Naive B cell (primary cell): ENCODE results near the gene HMCES. TPM values are rescaled to one million over a fixed set of nuclear protein-coding genes. Genes with fewer than 3 reads are reported as not detected.
"Not testable (repeated sequence)": the region's sequence is repeated elsewhere in the genome, so short reads cannot be mapped to it uniquely, and the experiment has no call there.

Source experiments
- ATAC-seq, 2 donors: fragments of 150-1000 bp; cut with Tn5 transposase; 2 replicates each; pipeline ENCODE4 v1.10.0; 2021; ENCODE audit warnings: low read depth in 2 of 2, mild to moderate bottlenecking in 2 of 2, moderate library complexity in 2 of 2
- DNase-seq: peaks from one replicate; pipeline ENCODE4 v3.0.0; 2022
- H3K27ac Mint-ChIP-seq, 6 donors: one replicate each; pipeline ENCODE4 v1.8.0; 2020 to 2022; ENCODE audit warnings: mild to moderate bottlenecking in 6 of 6, mixed read lengths in 6 of 6, moderate library complexity in 5 of 6, inconsistent platforms in 2 of 6
- H3K27me3 Mint-ChIP-seq, 3 donors: one replicate each; pipeline ENCODE4 v1.8.0; 2021 to 2022; ENCODE audit warnings: mixed read lengths in 3 of 3, mild to moderate bottlenecking in 1 of 3
- H3K36me3 Mint-ChIP-seq, 2 donors: one replicate each; pipeline ENCODE4 v1.8.0; 2020 to 2022; ENCODE audit warnings: mixed read lengths in 2 of 2, inconsistent platforms in 1 of 2, mild to moderate bottlenecking in 1 of 2
- H3K4me1 Mint-ChIP-seq, 3 donors: one replicate each; pipeline ENCODE4 v1.8.0; 2020 to 2022; ENCODE audit warnings: mixed read lengths in 3 of 3, inconsistent platforms in 1 of 3, mild to moderate bottlenecking in 1 of 3, moderate library complexity in 1 of 3
- H3K4me3 Mint-ChIP-seq, 8 donors: one replicate each; pipeline ENCODE4 v1.8.0; 2020 to 2022; ENCODE audit warnings: mild to moderate bottlenecking in 8 of 8, mixed read lengths in 8 of 8, moderate library complexity in 8 of 8, inconsistent platforms in 2 of 8
- H3K9me3 Mint-ChIP-seq, 7 donors: one replicate each; pipeline ENCODE4 v1.8.0; 2020 to 2022; ENCODE audit warnings: mixed read lengths in 7 of 7, mild to moderate bottlenecking in 5 of 7, inconsistent platforms in 2 of 7, moderate library complexity in 1 of 7
- polyA plus RNA-seq, 6 donors: library from polyadenylated mRNA; unstranded; fragments of 300-500 nt; fragmentation: Illumina TruSeq; gene quantifications; one replicate each; pipeline ENCODE4 v1.2.3, GENCODE V29; 2021; ENCODE audit warnings: low read depth in 6 of 6

The HMCES gene
- polyA plus RNA-seq, 6 donors from 2014 or later = 128 to 265 (median 146) TPM

DNA sequence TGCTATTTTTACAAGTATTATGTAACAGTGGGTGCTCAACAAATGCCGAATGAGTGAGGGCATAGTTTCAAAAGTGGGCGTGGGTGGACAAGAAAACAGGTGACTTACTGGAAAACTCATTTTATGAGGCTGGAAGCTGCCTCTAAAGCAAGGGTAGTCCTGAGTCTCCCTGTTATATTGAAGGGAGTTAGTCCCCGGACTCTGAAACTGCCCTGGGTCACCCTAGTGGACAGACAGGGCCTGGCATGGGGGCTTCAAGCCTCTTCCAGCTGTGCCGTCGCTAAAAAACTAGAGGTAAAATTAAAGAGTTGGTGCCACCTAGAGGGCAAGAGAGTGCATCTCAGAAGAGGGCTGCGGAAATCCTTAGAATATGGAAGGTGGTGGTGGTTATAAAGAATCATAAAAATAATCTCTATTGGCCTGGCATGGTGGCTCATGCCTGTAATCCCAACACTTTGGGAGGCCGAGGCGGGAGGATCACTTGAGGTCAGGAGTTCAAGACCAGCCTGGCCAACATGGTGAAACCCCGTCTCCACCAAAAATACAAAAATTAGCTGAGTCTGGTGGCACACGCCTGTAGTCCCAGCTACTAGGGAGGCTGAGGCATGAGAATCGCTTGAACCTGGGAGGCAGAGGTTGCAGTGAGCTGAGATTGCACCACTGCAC, 32.9 kb upstream of the HMCES start:
- not testable (repeated sequence) for H3K27me3 Mint-ChIP-seq, H3K9me3 Mint-ChIP-seq, H3K36me3 Mint-ChIP-seq
- ATAC-seq (peak; percentile 77 to 78), DNase-seq (peak; percentile 79)
- peak overlapping the region in 1 of 8 donors; percentile 47 for H3K4me3 Mint-ChIP-seq
- H3K4me1 Mint-ChIP-seq = peaks cover 19 to 35% (median 35%) of the 10 kb centered on the region in 3 donors
- peak overlapping the region in 1 of 6 donors; percentile 5 for H3K27ac Mint-ChIP-seq

DNA sequence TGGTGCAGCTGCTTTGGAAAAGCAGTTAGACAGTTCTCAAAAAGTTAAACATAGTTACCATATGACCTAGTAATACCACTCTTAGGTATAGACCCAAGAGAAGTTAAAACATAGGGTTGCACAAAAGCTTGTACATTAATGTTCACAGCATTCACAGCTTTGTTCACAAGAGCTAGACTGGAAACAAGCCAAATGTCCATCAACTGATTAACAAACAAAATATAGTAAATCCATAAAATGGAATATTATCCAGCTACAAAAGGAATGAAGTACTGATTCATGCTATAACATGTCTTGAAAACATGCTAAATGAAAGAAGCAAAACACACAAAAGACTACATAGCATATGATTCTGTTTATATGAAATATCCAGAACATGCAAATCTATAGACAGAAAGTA, 32.0 kb upstream of the HMCES start:
- Mint-ChIP-seq H3K27ac (no peak overlapping the region), H3K27me3 (no peaks in the 10 kb centered on the region), H3K9me3 (no peaks in the 10 kb centered on the region), H3K4me1 (peaks cover 19 to 38% (median 35%) of the 10 kb centered on the region in 3 donors), H3K4me3 (peak overlapping the region in 1 of 8 donors; percentile 99), H3K36me3 (no peaks in the 10 kb centered on the region)
- DNase-seq (no peak), ATAC-seq (no peak)

GRCh38 chr3:129248286-129248979, 30.2 kb upstream of the HMCES start:
- DNase-seq (no peak), ATAC-seq (no peak)
- Mint-ChIP-seq H3K4me3 (peak overlapping the region; percentile 94 to 99 (median 97)), H3K4me1 (peaks cover 22 to 41% (median 35%) of the 10 kb centered on the region in 3 donors), H3K9me3 (no peaks in the 10 kb centered on the region), H3K36me3 (no peaks in the 10 kb centered on the region), H3K27me3 (no peaks in the 10 kb centered on the region), H3K27ac (peak overlapping the region; percentile 89 to 97 (median 95))

- Mint-ChIP-seq H3K27me3 (no peaks in the 10 kb centered on the region), H3K27ac (peak within 1 kb of the TSS; percentile 89 to 97 (median 95)), H3K4me3 (peak within 1 kb of the TSS; percentile 94 to 99 (median 97)), H3K4me1 (peaks cover 22 to 41% (median 35%) of the 10 kb centered on the region in 3 donors), H3K36me3 (peaks cover 0 to 7% of the 10 kb centered on the region in 2 donors), H3K9me3 (no peaks in the 10 kb centered on the region)
- peak; percentile 84 for DNase-seq
- ATAC-seq = peak; percentile 77 to 80
Observed at GRCh38 chr3:129249284-129250065, 29.2 kb upstream of the HMCES start, which contains the start of gene COPG1. Gene COPG1, plus strand, starts transcription at chr3:129249606. Its CDS starts 104 bp downstream, at chr3:129249710.

DNA sequence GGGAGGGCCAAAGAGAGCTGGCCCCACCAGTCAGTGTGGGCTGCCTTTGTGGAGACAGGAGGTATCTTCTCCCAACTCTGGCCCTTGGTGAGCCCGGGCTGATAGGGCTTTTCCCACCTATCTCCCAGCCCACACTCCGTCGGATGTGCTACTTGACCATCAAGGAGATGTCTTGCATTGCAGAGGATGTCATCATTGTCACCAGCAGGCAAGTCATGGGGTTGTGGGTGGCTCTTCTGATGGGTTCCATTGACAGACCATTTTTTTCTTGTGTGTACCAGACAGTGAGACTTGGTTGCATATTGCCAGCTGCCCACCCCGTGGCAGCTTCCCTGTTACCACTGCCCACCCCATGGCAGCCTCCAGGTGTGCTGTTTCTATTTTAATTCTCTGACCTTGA, 25.9 kb upstream of the HMCES start:
- no peak overlapping the region for H3K27ac Mint-ChIP-seq

GRCh38 chr3:129254536-129255230, 24.0 kb upstream of the HMCES start:
- no peak for DNase-seq
- Mint-ChIP-seq H3K4me1 (peaks cover 10 to 16% (median 12%) of the 10 kb centered on the region in 3 donors), H3K4me3 (peak overlapping the region in 1 of 8 donors; percentile 59), H3K36me3 (peaks cover 9 to 33% of the 10 kb centered on the region in 2 donors), H3K9me3 (no peaks in the 10 kb centered on the region), H3K27ac (no peak overlapping the region), H3K27me3 (no peaks in the 10 kb centered on the region)
- no peak for ATAC-seq

More for the DNA sequence above, 25.9 kb upstream of the HMCES start:
- no peak for ATAC-seq
- Mint-ChIP-seq H3K4me1 (peaks cover 22 to 29% (median 27%) of the 10 kb centered on the region in 3 donors), H3K27me3 (no peaks in the 10 kb centered on the region), H3K9me3 (no peaks in the 10 kb centered on the region), H3K4me3 (peak overlapping the region in 2 of 8 donors; percentile 2 to 99), H3K36me3 (peaks cover 0 to 20% of the 10 kb centered on the region in 2 donors)
- DNase-seq = no peak

DNA sequence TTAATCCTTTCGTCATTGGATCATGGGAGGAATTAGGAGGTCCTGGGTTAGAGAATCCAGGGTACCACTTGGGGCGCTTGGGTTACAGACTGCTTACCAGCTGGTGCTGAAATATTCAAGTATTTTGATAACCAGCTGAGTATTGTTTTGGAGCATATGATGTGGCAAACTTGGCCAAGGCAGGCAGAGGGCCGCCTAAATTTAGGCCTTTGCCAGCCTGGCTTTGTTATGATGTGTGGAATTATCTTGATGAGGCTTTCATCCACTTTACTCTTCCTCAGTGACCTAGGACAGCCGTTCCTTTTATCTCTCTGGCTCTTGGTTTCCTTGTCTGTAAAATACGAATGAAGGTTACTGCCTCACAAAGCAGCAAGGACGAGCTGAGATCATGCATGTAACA, 22.4 kb upstream of the HMCES start:
- DNase-seq = no peak
- Mint-ChIP-seq H3K9me3 (no peaks in the 10 kb centered on the region), H3K36me3 (peaks cover 17 to 41% of the 10 kb centered on the region in 2 donors), H3K4me3 (no peak overlapping the region), H3K4me1 (peaks cover 0 to 8% (median 6%) of the 10 kb centered on the region in 3 donors), H3K27me3 (no peaks in the 10 kb centered on the region), H3K27ac (no peak overlapping the region)
- ATAC-seq = no peak

DNA sequence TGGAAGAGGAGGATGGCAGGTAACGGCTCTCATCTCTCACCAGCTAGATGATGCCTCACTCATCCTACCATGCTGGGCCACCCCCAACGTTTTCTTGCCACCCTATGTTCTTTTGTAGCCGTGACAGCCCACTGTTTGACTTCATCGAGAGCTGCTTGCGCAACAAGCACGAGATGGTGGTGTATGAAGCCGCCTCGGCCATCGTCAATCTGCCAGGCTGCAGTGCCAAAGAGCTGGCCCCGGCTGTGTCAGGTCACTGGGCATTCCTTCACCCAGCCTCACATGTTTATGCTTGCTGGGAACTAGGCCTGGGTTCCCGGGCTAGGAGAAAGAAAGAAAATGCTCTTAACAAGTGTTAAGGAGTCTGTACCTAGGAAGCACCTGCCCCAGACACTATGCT, 21.1 kb upstream of the HMCES start:
- Mint-ChIP-seq H3K4me3 (peak overlapping the region in 1 of 8 donors; percentile 5), H3K27ac (no peak overlapping the region), H3K36me3 (peaks cover 23 to 49% of the 10 kb centered on the region in 2 donors)

DNA sequence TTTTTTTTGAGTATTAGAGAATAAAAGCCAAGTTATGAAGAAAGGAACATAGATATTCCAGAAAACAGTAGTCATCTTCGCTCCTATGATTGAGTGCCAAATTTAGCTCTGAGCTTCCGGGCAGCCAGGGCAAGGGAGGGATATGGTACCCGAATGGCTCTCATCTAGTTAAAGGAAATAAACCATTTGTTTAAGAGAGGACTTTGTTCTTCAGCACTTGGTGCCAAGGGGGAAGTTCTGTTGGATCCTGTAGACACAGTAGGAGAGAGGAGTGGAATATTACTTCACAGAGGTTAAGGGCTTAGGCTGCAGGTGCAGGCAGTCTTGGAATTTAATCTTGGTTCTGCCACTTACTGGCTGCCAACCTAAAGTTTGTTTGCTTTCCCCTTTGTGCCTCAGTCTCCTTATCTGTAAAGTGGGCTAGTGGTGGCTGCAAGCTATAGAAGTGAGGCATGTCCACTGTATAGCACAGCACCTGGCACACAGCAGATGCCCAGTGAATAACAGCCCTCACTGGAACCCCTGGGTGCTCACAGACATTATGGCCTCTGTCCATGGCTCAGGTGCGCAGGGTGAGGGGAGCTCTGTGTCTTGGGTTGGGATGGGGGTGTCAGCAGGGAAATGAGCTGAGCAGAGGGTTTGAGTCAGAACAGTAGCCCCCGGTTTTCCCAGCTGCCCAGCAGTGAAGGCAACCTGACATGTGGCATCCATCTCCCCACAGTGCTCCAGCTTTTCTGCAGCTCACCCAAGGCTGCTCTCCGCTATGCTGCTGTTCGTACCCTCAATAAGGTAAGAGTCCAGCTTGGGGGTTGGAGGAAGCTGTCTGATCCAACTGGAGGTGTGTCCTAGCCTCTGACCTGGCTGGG, 18.8 kb upstream of the HMCES start:
- Mint-ChIP-seq H3K4me3 (no peak overlapping the region), H3K36me3 (peaks cover 38 to 57% of the 10 kb centered on the region in 2 donors), H3K4me1 (peaks cover 0 to 13% (median 9%) of the 10 kb centered on the region in 3 donors), H3K27me3 (no peaks in the 10 kb centered on the region), H3K9me3 (no peaks in the 10 kb centered on the region), H3K27ac (peak overlapping the region in 1 of 6 donors; percentile 74)
- no peak for DNase-seq
- ATAC-seq = no peak

More for the DNA sequence above, 21.1 kb upstream of the HMCES start:
- ATAC-seq = no peak
- Mint-ChIP-seq H3K4me1 (peaks cover 0 to 6% (median 0%) of the 10 kb centered on the region in 3 donors), H3K9me3 (no peaks in the 10 kb centered on the region), H3K27me3 (no peaks in the 10 kb centered on the region)
- DNase-seq = no peak

- peak overlapping the region in 1 of 6 donors; percentile 80 for H3K27ac Mint-ChIP-seq
- H3K36me3 Mint-ChIP-seq = peaks cover 38 to 55% of the 10 kb centered on the region in 2 donors
- H3K4me3 Mint-ChIP-seq = no peak overlapping the region
- no peak for ATAC-seq
- H3K4me1 Mint-ChIP-seq = peaks cover 0 to 13% (median 9%) of the 10 kb centered on the region in 3 donors
- no peaks in the 10 kb centered on the region for H3K27me3 Mint-ChIP-seq
- no peak for DNase-seq
- no peaks in the 10 kb centered on the region for H3K9me3 Mint-ChIP-seq
Observed at GRCh38 chr3:129260606-129261005, 18.1 kb upstream of the HMCES start.

- H3K9me3 Mint-ChIP-seq = no peaks in the 10 kb centered on the region
- H3K4me3 Mint-ChIP-seq = no peak overlapping the region
- ATAC-seq (no peak), DNase-seq (no peak)
- peak overlapping the region in 1 of 6 donors; percentile 0 for H3K27ac Mint-ChIP-seq
- H3K36me3 Mint-ChIP-seq = peaks cover 44 to 55% of the 10 kb centered on the region in 2 donors
- H3K4me1 Mint-ChIP-seq = peaks cover 0 to 13% (median 9%) of the 10 kb centered on the region in 3 donors
- H3K27me3 Mint-ChIP-seq = no peaks in the 10 kb centered on the region
Observed at GRCh38 chr3:129261894-129262293, 16.8 kb upstream of the HMCES start.
